CD14-positive monocyte (primary cell): ENCODE data around the gene ZSCAN10. TPM values are rescaled to one million over a fixed set of nuclear protein-coding genes. Genes with fewer than 3 reads are reported as not detected.
A peak's percentile ranks its signal among the peaks of the same experiment; 100 is the strongest.

Experiments
- DNase-seq, 3 donors: peaks; one replicate each; pipeline ENCODE4 v3.0.0-alpha.2; 2011 to 2022
- H2AFZ ChIP-seq: 2 replicates; pipeline ENCODE4 v1.6.0; 2012; ENCODE audit warnings: mild to moderate bottlenecking, low read depth, low read length, inconsistent platforms; ENCODE audit not compliant: insufficient read depth, poor library complexity, severe bottlenecking
- H3K27ac ChIP-seq, 2 donors: 1 replicate in 1 of 2; 2 replicates in 1 of 2; pipeline ENCODE4 v1.5.1; 2012 to 2013; ENCODE audit warnings: low read length in 2 of 2, control low read depth in 1 of 2, inconsistent platforms in 1 of 2, low read depth in 1 of 2, mild to moderate bottlenecking in 1 of 2
- H3K27me3 ChIP-seq, 2 donors: one replicate each; pipeline versions ENCODE4 v1.6.0 to v1.6.1; 2011 to 2013; ENCODE audit warnings: low read length in 2 of 2; ENCODE audit not compliant: control insufficient read depth in 2 of 2, insufficient read depth in 2 of 2
- H3K36me3 ChIP-seq, 2 donors: replicated peaks in 1 of 2; 1 replicate in 1 of 2; 2 replicates in 1 of 2; pipeline versions ENCODE4 v1.5.1 to v1.6.1; 2012 to 2013; ENCODE audit warnings: low read length in 2 of 2, control low read depth in 1 of 2, inconsistent platforms in 1 of 2, mild to moderate bottlenecking in 1 of 2; ENCODE audit not compliant: insufficient read depth in 2 of 2, control insufficient read depth in 1 of 2
- H3K4me1 ChIP-seq, 2 donors: 1 replicate in 1 of 2; 2 replicates in 1 of 2; pipeline versions ENCODE4 v1.5.1 to v1.6.1; 2012 to 2013; ENCODE audit warnings: low read length in 2 of 2, control low read depth in 1 of 2, inconsistent platforms in 1 of 2, mild to moderate bottlenecking in 1 of 2, moderate library complexity in 1 of 2; ENCODE audit not compliant: insufficient read depth in 2 of 2, control insufficient read depth in 1 of 2
- H3K4me2 ChIP-seq: replicated peaks from 2 replicates; pipeline ENCODE3; 2012; ENCODE audit warnings: low read length, moderate library complexity, mild to moderate bottlenecking; ENCODE audit not compliant: poor library complexity, severe bottlenecking; ENCODE audit errors: extremely low read depth
- H3K4me3 ChIP-seq, 3 experiments: fragments of 200-600 bp in 1 of 3; sonication (generic) in 1 of 3; replicated peaks in 1 of 3; 1 replicate in 2 of 3; 2 replicates in 1 of 3; pipeline ENCODE4 v1.5.1; 2011 to 2013; ENCODE audit warnings: low read length in 3 of 3, mild to moderate bottlenecking in 3 of 3, control low read depth in 2 of 3, low read depth in 2 of 3, inconsistent platforms in 1 of 3, moderate library complexity in 1 of 3
- H3K79me2 ChIP-seq: 2 replicates; pipeline ENCODE4 v1.6.0; 2012; ENCODE audit warnings: mild to moderate bottlenecking, control low read depth, inconsistent platforms, low read length, moderate library complexity; ENCODE audit not compliant: insufficient read depth
- H3K9ac ChIP-seq: 2 replicates; pipeline ENCODE4 v1.6.0; 2017; ENCODE audit warnings: low read length, mild to moderate bottlenecking; ENCODE audit not compliant: insufficient read depth, poor library complexity, severe bottlenecking
- H3K9me3 ChIP-seq, 2 donors: replicated peaks in 1 of 2; 1 replicate in 1 of 2; 2 replicates in 1 of 2; pipeline versions ENCODE4 v1.5.1 to v1.6.1; 2012 to 2013; ENCODE audit warnings: low read length in 2 of 2, control low read depth in 1 of 2; ENCODE audit not compliant: control insufficient read depth in 1 of 2, insufficient read depth in 1 of 2
- H4K20me1 ChIP-seq: 2 replicates; pipeline ENCODE4 v1.6.0; 2012; ENCODE audit warnings: mild to moderate bottlenecking, low read length, control low read depth, moderate library complexity; ENCODE audit not compliant: insufficient read depth
- H3K27ac Mint-ChIP-seq, 7 donors: one replicate each; pipeline ENCODE4 v1.8.0; 2020; ENCODE audit warnings: mild to moderate bottlenecking in 7 of 7, mixed read lengths in 7 of 7, moderate library complexity in 6 of 7, inconsistent platforms in 2 of 7
- H3K27me3 Mint-ChIP-seq, 3 donors: one replicate each; pipeline ENCODE4 v1.8.0; 2021 to 2022; ENCODE audit warnings: low read depth in 3 of 3, mild to moderate bottlenecking in 3 of 3, mixed read lengths in 3 of 3, moderate library complexity in 3 of 3, inconsistent platforms in 1 of 3
- H3K36me3 Mint-ChIP-seq, 2 donors: one replicate each; pipeline ENCODE4 v1.8.0; 2020; ENCODE audit warnings: mixed read lengths in 2 of 2, inconsistent platforms in 1 of 2, mild to moderate bottlenecking in 1 of 2
- H3K4me1 Mint-ChIP-seq: one replicate; pipeline ENCODE4 v1.8.0; 2020; ENCODE audit warnings: mild to moderate bottlenecking, mixed read lengths
- H3K4me3 Mint-ChIP-seq, 2 donors: one replicate each; pipeline ENCODE4 v1.8.0; 2020; ENCODE audit warnings: mild to moderate bottlenecking in 2 of 2, mixed read lengths in 2 of 2, moderate library complexity in 1 of 2
- H3K9me3 Mint-ChIP-seq, 7 donors: one replicate each; pipeline ENCODE4 v1.8.0; 2020 to 2022; ENCODE audit warnings: mixed read lengths in 7 of 7, mild to moderate bottlenecking in 6 of 7, moderate library complexity in 6 of 7, inconsistent platforms in 2 of 7
- CTCF ChIP-seq: fragments of 200-600 bp; IDR thresholded peaks from one replicate; pipeline ENCODE4 v1.8.0; 2022; ENCODE audit warnings: antibody characterized with exemption, mild to moderate bottlenecking
- WGBS: methylation state at CpG from one replicate; pipeline ENCODE4 v1.1.5; 2013; ENCODE audit warnings: missing lambda C conversion rate; ENCODE audit not compliant: insufficient coverage; 5-methylcytosine and 5-hydroxymethylcytosine counted together
- intact Hi-C, 2 donors: fragments of 100-400 bp; cut with micrococcal nuclease; formaldehyde crosslinking; loops; one replicate each; pipeline versions ENCODE4 v1.15.0 to v1.15.1; 2023
- polyA plus RNA-seq, 3 donors: library from polyadenylated mRNA; depleted of rRNA in 1 of 3; unstranded in 2 of 3; stranded (reverse) in 1 of 3; fragments of 300-500 nt in 2 of 3; fragments of >200 nt in 1 of 3; fragmentation: Illumina TruSeq in 2 of 3; gene quantifications; 1 replicate in 2 of 3; 2 replicates in 1 of 3; pipeline ENCODE4 v1.2.3, GENCODE V29; 2012 to 2021

Gene ZSCAN10
- polyA plus RNA-seq, 3 donors: 0.29 TPM; not detected in 2

DNA sequence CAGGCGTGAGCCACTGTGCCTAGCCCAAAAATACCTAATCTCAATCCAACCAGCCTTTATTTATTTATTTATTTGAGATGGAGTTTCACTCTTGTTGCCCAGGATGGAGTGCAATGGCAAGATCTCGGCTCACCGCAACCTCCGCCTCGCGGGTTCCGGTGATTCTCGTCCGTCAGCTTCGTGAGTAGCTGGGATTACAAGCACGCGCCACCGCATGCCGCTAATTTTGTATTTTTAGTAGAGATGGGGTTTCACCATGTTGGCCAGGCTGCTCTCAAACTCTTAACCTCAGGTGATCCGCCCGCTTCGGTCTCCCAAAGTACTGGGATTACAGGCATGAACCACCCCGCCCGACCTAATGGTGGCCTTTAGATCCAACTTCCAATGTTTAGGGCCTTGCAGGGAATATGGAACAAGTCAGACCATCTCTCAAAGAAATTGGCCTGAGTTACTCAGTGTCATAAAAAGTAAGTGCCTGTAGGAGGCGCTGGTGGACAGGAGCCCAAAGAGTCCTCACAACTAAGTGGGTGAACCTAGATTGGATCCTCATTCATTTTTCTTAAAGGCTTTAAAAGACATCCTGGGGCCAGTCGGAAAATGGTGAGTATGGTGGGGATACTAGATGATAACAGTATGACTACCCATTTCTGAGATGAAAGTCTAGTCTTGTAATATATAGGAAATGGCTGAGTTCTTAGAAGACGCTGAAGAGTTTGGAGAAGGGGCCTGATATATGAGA is 4.6 kb downstream of the ZSCAN10 start:
- peak; percentile 40 to 56 (median 52) for DNase-seq
- TF ChIP-seq CTCF: peak; percentile 62
- no peak overlapping the region for H3K4me3 Mint-ChIP-seq
- no peaks in the 10 kb centered on the region for H3K36me3 ChIP-seq
- no peak overlapping the region for H2AFZ ChIP-seq
- no peaks in the 10 kb centered on the region for H3K9me3 ChIP-seq
- H3K27ac Mint-ChIP-seq: peak overlapping the region in 2 of 7 donors; percentile 15 to 48
- no peak overlapping the region for H3K4me2 ChIP-seq
- no peak overlapping the region for H3K27ac ChIP-seq
- no peak overlapping the region for H3K9ac ChIP-seq
- WGBS: 94% methylated on average over 10 of the region's 22 CpGs
- H3K4me3 ChIP-seq: no peak overlapping the region
- H3K27me3 Mint-ChIP-seq: peaks cover 8 to 12% (median 9%) of the 10 kb centered on the region in 3 donors
- no peaks in the 10 kb centered on the region for H3K36me3 Mint-ChIP-seq
- H3K4me1 ChIP-seq: peaks cover 24 to 25% of the 10 kb centered on the region in 2 donors
- H3K79me2 ChIP-seq: no peaks in the 10 kb centered on the region
- H3K27me3 ChIP-seq: no peaks in the 10 kb centered on the region
- peaks cover 26% of the 10 kb centered on the region for H3K4me1 Mint-ChIP-seq
- H4K20me1 ChIP-seq: no peaks in the 10 kb centered on the region
- no peaks in the 10 kb centered on the region for H3K9me3 Mint-ChIP-seq
- intact Hi-C loops: no loop called here

DNA sequence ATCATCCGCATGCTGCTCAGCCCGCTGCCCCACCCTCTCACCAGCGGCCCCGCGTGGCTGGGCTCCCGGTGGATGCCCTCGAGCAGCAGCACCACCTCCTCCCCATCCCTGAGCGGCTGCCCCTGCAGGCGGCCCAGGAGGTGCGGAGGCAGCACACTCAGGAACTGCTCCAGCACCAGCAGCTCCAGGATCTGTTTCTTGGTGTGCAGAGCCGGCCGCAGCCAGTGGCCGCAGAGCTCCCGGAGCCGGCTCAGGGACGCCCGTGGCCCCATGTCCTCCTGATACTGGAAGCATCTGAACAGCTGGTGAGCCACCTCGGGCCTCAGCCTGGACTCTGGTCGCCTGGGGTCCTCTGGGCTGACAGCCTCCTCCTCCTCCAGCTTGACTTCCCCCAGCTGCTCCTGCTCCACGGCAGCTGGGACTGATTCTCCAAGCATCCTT is 6.6 kb downstream of the ZSCAN10 start:
- 95% methylated on average over 20 of the region's 20 CpGs for WGBS
- peaks cover 32% of the 10 kb centered on the region for H3K4me1 Mint-ChIP-seq
- intact Hi-C loops: no loop called here

More for the DNA sequence above, 6.6 kb downstream of the ZSCAN10 start:
- no peak for TF ChIP-seq CTCF
- H3K27ac Mint-ChIP-seq: peak overlapping the region in 1 of 7 donors; percentile 54
- no peak overlapping the region for H3K4me3 Mint-ChIP-seq
- peaks cover 0 to 5% (median 0%) of the 10 kb centered on the region in 3 donors for H3K27me3 Mint-ChIP-seq
- Histone ChIP-seq H3K9ac (no peak overlapping the region), H3K9me3 (no peaks in the 10 kb centered on the region), H3K27me3 (no peaks in the 10 kb centered on the region), H3K79me2 (no peaks in the 10 kb centered on the region), H3K36me3 (no peaks in the 10 kb centered on the region), H3K4me1 (peaks cover 28 to 30% of the 10 kb centered on the region in 2 donors), H2AFZ (no peak overlapping the region), H3K27ac (no peak overlapping the region), H3K4me2 (no peak overlapping the region), H4K20me1 (no peaks in the 10 kb centered on the region), H3K4me3 (no peak overlapping the region)
- H3K9me3 Mint-ChIP-seq: no peaks in the 10 kb centered on the region
- no peaks in the 10 kb centered on the region for H3K36me3 Mint-ChIP-seq
- no peak for DNase-seq
